ENCODE data around the gene HMG20A. TPM values are rescaled to one million over a fixed set of nuclear protein-coding genes. Genes with fewer than 3 reads are reported as not detected.

Gene HMG20A
- total and polyA plus RNA-seq, 10 of the 15 experiments (the other 5 are each of a cell fraction or from before 2014, with no cell fraction given) = 30.0 to 98.7 (median 46.8) TPM

DNA sequence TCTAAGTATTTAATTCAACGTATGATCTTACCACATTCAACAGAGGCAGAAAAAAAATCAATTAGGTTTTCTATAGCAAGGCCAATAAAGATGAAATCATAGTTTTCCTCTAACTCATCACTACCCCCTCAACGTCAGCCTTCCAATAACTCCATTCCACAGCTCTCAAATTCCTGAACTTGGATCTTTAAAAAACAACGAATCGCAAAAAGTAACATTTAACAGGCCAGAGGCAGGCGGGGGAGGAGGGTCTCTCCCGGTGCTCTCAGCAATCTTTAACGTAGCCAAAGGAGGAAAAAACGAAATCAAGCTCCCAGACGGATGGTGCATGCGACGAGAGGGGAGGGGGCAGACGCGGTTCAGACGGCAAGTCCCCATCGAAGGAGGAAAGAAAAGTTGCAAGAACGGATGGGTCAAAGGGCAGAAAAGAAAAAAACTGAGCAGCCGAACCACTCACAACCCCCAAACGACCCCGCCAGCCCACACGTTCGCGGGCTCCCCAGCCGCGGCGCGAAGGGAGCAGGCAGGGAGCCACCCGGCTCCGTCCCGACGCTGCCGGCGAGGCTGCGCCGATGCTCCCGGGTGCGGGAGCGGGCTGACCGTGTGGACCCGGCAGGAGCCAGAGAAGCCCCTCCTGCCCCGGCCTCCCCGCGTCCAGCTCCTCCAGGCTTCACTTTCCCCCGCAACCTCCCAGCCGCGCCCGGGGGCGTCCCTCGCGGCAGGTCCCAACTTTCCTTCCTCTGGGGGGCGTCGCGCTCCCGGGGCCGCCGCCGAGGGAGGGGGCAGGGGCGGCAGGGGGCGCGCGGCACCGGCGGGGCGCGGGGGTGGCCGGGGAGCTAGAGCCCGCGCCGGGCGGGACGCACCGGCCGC is 1.5 kb upstream of the HMG20A start:
- 3% methylated on average over 30 of the region's 72 CpGs for WGBS (ENCODE audit: insufficient coverage, insufficient replicate concordance, low lambda C conversion rate, missing lambda C conversion rate)
- CTCF ChIA-PET = interaction anchor here (0.8 to 4.2 kb wide), 14 partner anchors 9 to 446 kb away, joined by 3 to 33 read pairs (median 4); no protein-coding TSS in a partner anchor
- H3K4me1 ChIP-seq (ENCODE audit: control insufficient read depth, insufficient read depth, low read length) = no peaks in the 10 kb centered on the region; the same call in 1 of the 2 replicates
- no peaks in the 10 kb centered on the region for H3K9me3 ChIP-seq (replicated peaks; ENCODE audit: control insufficient read depth, insufficient read depth, low read length)
- peak overlapping the region; percentile 86 for H2AFZ ChIP-seq (ENCODE audit: control insufficient read depth, low read depth, low read length)
- in situ Hi-C loops (cut with MboI) = no loop called here
- DNase-seq (ENCODE audit: low read depth, low spot score) (no peak), FAIRE-seq (no peak), ATAC-seq (0 out of 3 replicates have a peak, but pooled peaks have one; percentile 0)
- H3K27me3 ChIP-seq (replicated peaks in 1 of 2; ENCODE audit: control insufficient read depth in 2 of 2, insufficient read depth in 2 of 2, low read length in 1 of 2) = no peaks in the 10 kb centered on the region
- intact Hi-C loops (cut with micrococcal nuclease; ENCODE audit: unreplicated experiment) = no loop called here
- no peaks in the 10 kb centered on the region for H4K20me1 ChIP-seq (ENCODE audit: control insufficient read depth, insufficient read depth)
- H3K4me3 ChIP-seq = peak overlapping the region; percentile 84
- SMC1A ChIA-PET (ENCODE audit: uncharacterized antibody, unreplicated experiment) = interaction anchor here (0.7 to 7.6 kb wide), 13 partner anchors 10 to 306 kb away, joined by 3 to 107 read pairs (median 4); no protein-coding TSS in a partner anchor
- peaks cover 51% of the 10 kb centered on the region for H3K79me2 ChIP-seq (ENCODE audit: control insufficient read depth, insufficient read depth, low read length)
- no peaks in the 10 kb centered on the region for H3K36me3 ChIP-seq (ENCODE audit: control insufficient read depth in 2 of 2, insufficient read depth in 2 of 2, low read length in 1 of 2)
- H3K27ac ChIP-seq (ENCODE audit: control insufficient read depth, insufficient read depth) = peak overlapping the region; percentile 71
- RAD21 ChIA-PET (ENCODE audit: unreplicated experiment) = interaction anchor here (0.7 to 4.2 kb wide), 7 partner anchors 10 to 239 kb away, joined by 4 to 49 read pairs (median 5); no protein-coding TSS in a partner anchor
- POLR2A ChIA-PET = interaction anchor here (0.7 to 2.1 kb wide), 7 partner anchors 9 to 294 kb away, joined by 3 to 20 read pairs (median 3); no protein-coding TSS in a partner anchor
- no TSS peak for BruUV-seq (replicated peaks)
- H3K4me2 ChIP-seq (ENCODE audit: control insufficient read depth, insufficient read depth) = peak overlapping the region; percentile 89
- peak overlapping the region; percentile 82 for H3K9ac ChIP-seq (ENCODE audit: control insufficient read depth, insufficient read depth, low read length)
- peak in 1 of 2 experiments; percentile 63; a peak in 1 of 3 replicates for TF ChIP-seq EGR1 (IDR thresholded peaks at IDR 0.05; ENCODE audit: borderline replicate concordance in 1 of 2, low read depth in 2 of 2, low read length in 2 of 2)
- peak; percentile 38; the same call in 1 of the 2 replicates for TF ChIP-seq RAD21 (IDR thresholded peaks at IDR 0.05; ENCODE audit: insufficient read depth, low read depth, low read length)
- 0 out of 2 replicates have a peak, but pooled peaks have one; percentile 11 for TF ChIP-seq TCF12 (IDR thresholded peaks at IDR 0.05; ENCODE audit: low read depth, low read length)
- TF ChIP-seq, protein P1, sequence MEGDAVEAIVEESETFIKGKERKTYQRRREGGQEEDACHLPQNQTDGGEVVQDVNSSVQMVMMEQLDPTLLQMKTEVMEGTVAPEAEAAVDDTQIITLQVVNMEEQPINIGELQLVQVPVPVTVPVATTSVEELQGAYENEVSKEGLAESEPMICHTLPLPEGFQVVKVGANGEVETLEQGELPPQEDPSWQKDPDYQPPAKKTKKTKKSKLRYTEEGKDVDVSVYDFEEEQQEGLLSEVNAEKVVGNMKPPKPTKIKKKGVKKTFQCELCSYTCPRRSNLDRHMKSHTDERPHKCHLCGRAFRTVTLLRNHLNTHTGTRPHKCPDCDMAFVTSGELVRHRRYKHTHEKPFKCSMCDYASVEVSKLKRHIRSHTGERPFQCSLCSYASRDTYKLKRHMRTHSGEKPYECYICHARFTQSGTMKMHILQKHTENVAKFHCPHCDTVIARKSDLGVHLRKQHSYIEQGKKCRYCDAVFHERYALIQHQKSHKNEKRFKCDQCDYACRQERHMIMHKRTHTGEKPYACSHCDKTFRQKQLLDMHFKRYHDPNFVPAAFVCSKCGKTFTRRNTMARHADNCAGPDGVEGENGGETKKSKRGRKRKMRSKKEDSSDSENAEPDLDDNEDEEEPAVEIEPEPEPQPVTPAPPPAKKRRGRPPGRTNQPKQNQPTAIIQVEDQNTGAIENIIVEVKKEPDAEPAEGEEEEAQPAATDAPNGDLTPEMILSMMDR (IDR thresholded peaks at IDR 0.05 in 2 of 3, conservative IDR thresholded peaks at IDR 0.05 in 1 of 3; ENCODE audit: control insufficient read depth in 2 of 3, extremely low read depth in 1 of 3, insufficient read depth in 1 of 3, low read depth in 3 of 3, low read length in 3 of 3) = peak; percentile 10 to 39 (median 38); a peak in 3 of 6 replicates
- TF ChIP-seq, protein P2, sequence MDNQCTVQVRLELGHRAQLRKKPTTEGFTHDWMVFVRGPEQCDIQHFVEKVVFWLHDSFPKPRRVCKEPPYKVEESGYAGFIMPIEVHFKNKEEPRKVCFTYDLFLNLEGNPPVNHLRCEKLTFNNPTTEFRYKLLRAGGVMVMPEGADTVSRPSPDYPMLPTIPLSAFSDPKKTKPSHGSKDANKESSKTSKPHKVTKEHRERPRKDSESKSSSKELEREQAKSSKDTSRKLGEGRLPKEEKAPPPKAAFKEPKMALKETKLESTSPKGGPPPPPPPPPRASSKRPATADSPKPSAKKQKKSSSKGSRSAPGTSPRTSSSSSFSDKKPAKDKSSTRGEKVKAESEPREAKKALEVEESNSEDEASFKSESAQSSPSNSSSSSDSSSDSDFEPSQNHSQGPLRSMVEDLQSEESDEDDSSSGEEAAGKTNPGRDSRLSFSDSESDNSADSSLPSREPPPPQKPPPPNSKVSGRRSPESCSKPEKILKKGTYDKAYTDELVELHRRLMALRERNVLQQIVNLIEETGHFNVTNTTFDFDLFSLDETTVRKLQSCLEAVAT (IDR thresholded peaks at IDR 0.05) = 0 out of 2 replicates have a peak, but pooled peaks have one; percentile 12
- TF ChIP-seq, protein P3, sequence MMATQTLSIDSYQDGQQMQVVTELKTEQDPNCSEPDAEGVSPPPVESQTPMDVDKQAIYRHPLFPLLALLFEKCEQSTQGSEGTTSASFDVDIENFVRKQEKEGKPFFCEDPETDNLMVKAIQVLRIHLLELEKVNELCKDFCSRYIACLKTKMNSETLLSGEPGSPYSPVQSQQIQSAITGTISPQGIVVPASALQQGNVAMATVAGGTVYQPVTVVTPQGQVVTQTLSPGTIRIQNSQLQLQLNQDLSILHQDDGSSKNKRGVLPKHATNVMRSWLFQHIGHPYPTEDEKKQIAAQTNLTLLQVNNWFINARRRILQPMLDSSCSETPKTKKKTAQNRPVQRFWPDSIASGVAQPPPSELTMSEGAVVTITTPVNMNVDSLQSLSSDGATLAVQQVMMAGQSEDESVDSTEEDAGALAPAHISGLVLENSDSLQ (IDR thresholded peaks at IDR 0.05) = no peak
- TF ChIP-seq EZH2 (IDR thresholded peaks at IDR 0.05; ENCODE audit: borderline replicate concordance, control insufficient read depth, low read depth, low read length) = no peak
- TF ChIP-seq, protein P4, sequence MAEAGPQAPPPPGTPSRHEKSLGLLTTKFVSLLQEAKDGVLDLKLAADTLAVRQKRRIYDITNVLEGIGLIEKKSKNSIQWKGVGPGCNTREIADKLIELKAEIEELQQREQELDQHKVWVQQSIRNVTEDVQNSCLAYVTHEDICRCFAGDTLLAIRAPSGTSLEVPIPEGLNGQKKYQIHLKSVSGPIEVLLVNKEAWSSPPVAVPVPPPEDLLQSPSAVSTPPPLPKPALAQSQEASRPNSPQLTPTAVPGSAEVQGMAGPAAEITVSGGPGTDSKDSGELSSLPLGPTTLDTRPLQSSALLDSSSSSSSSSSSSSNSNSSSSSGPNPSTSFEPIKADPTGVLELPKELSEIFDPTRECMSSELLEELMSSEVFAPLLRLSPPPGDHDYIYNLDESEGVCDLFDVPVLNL (IDR thresholded peaks at IDR 0.05; ENCODE audit: low read depth, low read length) = no peak
- TF ChIP-seq ZSCAN29 (IDR thresholded peaks at IDR 0.05) = 0 out of 2 replicates have a peak, but pooled peaks have one; percentile 20
- no peak for TF ChIP-seq SMC3 (IDR thresholded peaks at IDR 0.05; ENCODE audit: borderline replicate concordance, low read length)
- TF ChIP-seq DPF2 (IDR thresholded peaks at IDR 0.05) = peak; percentile 33; the same call in 1 of the 2 replicates
- TF ChIP-seq PAX5 (IDR thresholded peaks at IDR 0.05; ENCODE audit: borderline replicate concordance, low read depth, low read length) = 0 out of 2 replicates have a peak, but pooled peaks have one; percentile 7
- TF ChIP-seq ZNF217 (IDR thresholded peaks at IDR 0.05) = 0 out of 2 replicates have a peak, but pooled peaks have one; percentile 11
- peak in 1 of 2 experiments; percentile 24; a peak in 1 of 4 replicates for TF ChIP-seq IKZF2 (IDR thresholded peaks at IDR 0.05)
- TF ChIP-seq IKZF1 (conservative IDR thresholded peaks at IDR 0.05) = peak; percentile 64
- TF ChIP-seq WRNIP1 (IDR thresholded peaks at IDR 0.05; ENCODE audit: borderline replicate concordance, low read depth, low read length) = 0 out of 2 replicates have a peak, but pooled peaks have one; percentile 42
